OCI-LY1 (cell line): ENCODE results near the gene SQOR.

Experiments
- H2AFZ ChIP-seq: fragments of 200-600 bp; sonication (generic), shearing (Covaris generic); 2 replicates; pipeline ENCODE4 v1.6.0; 2014; ENCODE audit warnings: antibody characterized with exemption, mild to moderate bottlenecking, low read length
- H3F3A ChIP-seq: fragments of 200-600 bp; sonication (generic), shearing (Covaris generic); 2 replicates; pipeline ENCODE4 v1.6.0; 2014; ENCODE audit warnings: mild to moderate bottlenecking, antibody characterized with exemption, low read length, moderate library complexity; ENCODE audit not compliant: insufficient read depth
- H3K27ac ChIP-seq: fragments of 200-600 bp; sonication (generic); 2 replicates; pipeline ENCODE4 v1.5.1; 2014; ENCODE audit warnings: low read length, mixed run types, mild to moderate bottlenecking, low read depth; ENCODE audit not compliant: poor library complexity, severe bottlenecking
- H3K27me3 ChIP-seq: fragments of 200-600 bp; sonication (generic); 2 replicates; pipeline ENCODE4 v1.6.0; 2014; ENCODE audit warnings: antibody characterized with exemption, mild to moderate bottlenecking, low read length, moderate library complexity; ENCODE audit not compliant: insufficient read depth
- H3K36me3 ChIP-seq: fragments of 200-600 bp; sonication (generic); 2 replicates; pipeline ENCODE4 v1.6.1; 2014; ENCODE audit warnings: mild to moderate bottlenecking, antibody characterized with exemption, low read length, moderate library complexity, mixed read lengths; ENCODE audit not compliant: insufficient read depth
- H3K4me1 ChIP-seq: fragments of 200-600 bp; sonication (generic); 2 replicates; pipeline ENCODE4 v1.5.1; 2014; ENCODE audit warnings: mild to moderate bottlenecking, low read length, moderate library complexity; ENCODE audit not compliant: insufficient read depth, severe bottlenecking
- H3K4me2 ChIP-seq: fragments of 200-600 bp; sonication (generic), shearing (Covaris generic); 2 replicates; pipeline ENCODE4 v1.6.1; 2014; ENCODE audit warnings: low read length
- H3K4me3 ChIP-seq: fragments of 200-600 bp; sonication (generic); 2 replicates; pipeline ENCODE4 v1.5.1; 2014; ENCODE audit warnings: low read length, low read depth, mild to moderate bottlenecking, mixed read lengths; ENCODE audit not compliant: poor library complexity, severe bottlenecking
- H3K79me2 ChIP-seq: fragments of 200-600 bp; shearing (Covaris generic); 2 replicates; pipeline ENCODE4 v1.6.1; 2016; ENCODE audit warnings: mixed run types, low read length, mixed read lengths; ENCODE audit not compliant: insufficient read depth
- H3K9ac ChIP-seq: fragments of 200-600 bp; sonication (generic), shearing (Covaris generic); 2 replicates; pipeline ENCODE4 v1.6.1; 2014; ENCODE audit warnings: mild to moderate bottlenecking, low read length, mixed read lengths
- H3K9me2 ChIP-seq: fragments of 200-600 bp; sonication (generic), shearing (Covaris generic); 2 replicates; pipeline ENCODE4 v1.6.1; 2014; ENCODE audit warnings: low read depth, mild to moderate bottlenecking, low read length, mixed read lengths
- H3K9me3 ChIP-seq: fragments of 200-600 bp; shearing (Covaris generic); 2 replicates; pipeline ENCODE4 v1.6.1; 2014; ENCODE audit warnings: low read length, mixed read lengths
- H4K20me1 ChIP-seq: fragments of 200-600 bp; sonication (generic), shearing (Covaris generic); 2 replicates; pipeline ENCODE4 v1.6.0; 2016; ENCODE audit warnings: mild to moderate bottlenecking, low read length; ENCODE audit not compliant: insufficient read depth
- CTCF ChIP-seq: fragments of 200-600 bp; sonication (generic), shearing (Covaris generic); IDR thresholded peaks from 2 replicates; pipeline ENCODE4 v1.5.1; 2017; ENCODE audit warnings: mild to moderate bottlenecking, antibody characterized with exemption, low read length, moderate library complexity, mixed read lengths
- EZH2 ChIP-seq: fragments of 200-600 bp; sonication (generic), shearing (Covaris generic); IDR thresholded peaks from 2 replicates; pipeline ENCODE4 v1.8.0; 2017; ENCODE audit warnings: borderline replicate concordance, mixed run types, mild to moderate bottlenecking, antibody characterized with exemption, low read length, moderate library complexity, mixed read lengths

Gene SQOR

GRCh38 chr15:45669422-45669821 is 34.6 kb downstream of the SQOR start:
- H3K4me2 ChIP-seq, result no peak overlapping the region
- no peak overlapping the region for H3K9ac ChIP-seq
- no peaks in the 10 kb centered on the region for H4K20me1 ChIP-seq
- H3K4me1 ChIP-seq, result no peaks in the 10 kb centered on the region
- H3K9me3 ChIP-seq, result no peaks in the 10 kb centered on the region
- no peaks in the 10 kb centered on the region for H3F3A ChIP-seq
- H3K27me3 ChIP-seq, result no peaks in the 10 kb centered on the region
- H3K4me3 ChIP-seq, result no peak overlapping the region
- H3K27ac ChIP-seq, result no peak overlapping the region
- no peaks in the 10 kb centered on the region for H3K36me3 ChIP-seq
- no peaks in the 10 kb centered on the region for H3K79me2 ChIP-seq
- TF ChIP-seq EZH2 (no peak), CTCF (no peak)
- H2AFZ ChIP-seq, result no peak overlapping the region
- H3K9me2 ChIP-seq, result no peaks in the 10 kb centered on the region

GRCh38 chr15:45670091-45670490 is 35.3 kb downstream of the SQOR start:
- H3K9me2 ChIP-seq, result no peaks in the 10 kb centered on the region
- no peaks in the 10 kb centered on the region for H3K4me1 ChIP-seq
- no peaks in the 10 kb centered on the region for H3K9me3 ChIP-seq
- no peak overlapping the region for H3K4me2 ChIP-seq
- no peaks in the 10 kb centered on the region for H3K36me3 ChIP-seq
- no peaks in the 10 kb centered on the region for H3K79me2 ChIP-seq
- H2AFZ ChIP-seq, result no peak overlapping the region
- H3F3A ChIP-seq, result no peaks in the 10 kb centered on the region
- H3K9ac ChIP-seq, result no peak overlapping the region
- no peaks in the 10 kb centered on the region for H4K20me1 ChIP-seq
- no peak for TF ChIP-seq CTCF
- no peak for TF ChIP-seq EZH2
- no peak overlapping the region for H3K27ac ChIP-seq
- no peaks in the 10 kb centered on the region for H3K27me3 ChIP-seq
- no peak overlapping the region for H3K4me3 ChIP-seq

GRCh38 chr15:45670511-45670910 is 35.7 kb downstream of the SQOR start:
- H3K79me2 ChIP-seq, result no peaks in the 10 kb centered on the region
- no peaks in the 10 kb centered on the region for H3K9me3 ChIP-seq
- no peaks in the 10 kb centered on the region for H3K9me2 ChIP-seq
- no peaks in the 10 kb centered on the region for H3K36me3 ChIP-seq
- H3K4me1 ChIP-seq, result no peaks in the 10 kb centered on the region
- H3K4me2 ChIP-seq, result no peak overlapping the region
- no peaks in the 10 kb centered on the region for H3K27me3 ChIP-seq
- no peaks in the 10 kb centered on the region for H3F3A ChIP-seq
- TF ChIP-seq EZH2, result no peak
- TF ChIP-seq CTCF, result no peak
- H4K20me1 ChIP-seq, result no peaks in the 10 kb centered on the region
- H3K9ac ChIP-seq, result no peak overlapping the region
- no peak overlapping the region for H3K4me3 ChIP-seq
- H3K27ac ChIP-seq, result no peak overlapping the region
- H2AFZ ChIP-seq, result no peak overlapping the region
